HG02943 (cell line): ENCODE measurements around the gene CARS1.
"Not testable (repeated sequence)": the region's sequence is repeated elsewhere in the genome, so short reads cannot be mapped to it uniquely, and the experiment has no call there.

Experiments
- ATAC-seq: cut with Tn5 transposase; IDR thresholded peaks from one replicate; pipeline ENCODE4 v1.9.1; 2021; ENCODE audit warnings: mild to moderate bottlenecking, low read depth, moderate library complexity; ENCODE audit not compliant: unreplicated experiment

Gene CARS1

DNA sequence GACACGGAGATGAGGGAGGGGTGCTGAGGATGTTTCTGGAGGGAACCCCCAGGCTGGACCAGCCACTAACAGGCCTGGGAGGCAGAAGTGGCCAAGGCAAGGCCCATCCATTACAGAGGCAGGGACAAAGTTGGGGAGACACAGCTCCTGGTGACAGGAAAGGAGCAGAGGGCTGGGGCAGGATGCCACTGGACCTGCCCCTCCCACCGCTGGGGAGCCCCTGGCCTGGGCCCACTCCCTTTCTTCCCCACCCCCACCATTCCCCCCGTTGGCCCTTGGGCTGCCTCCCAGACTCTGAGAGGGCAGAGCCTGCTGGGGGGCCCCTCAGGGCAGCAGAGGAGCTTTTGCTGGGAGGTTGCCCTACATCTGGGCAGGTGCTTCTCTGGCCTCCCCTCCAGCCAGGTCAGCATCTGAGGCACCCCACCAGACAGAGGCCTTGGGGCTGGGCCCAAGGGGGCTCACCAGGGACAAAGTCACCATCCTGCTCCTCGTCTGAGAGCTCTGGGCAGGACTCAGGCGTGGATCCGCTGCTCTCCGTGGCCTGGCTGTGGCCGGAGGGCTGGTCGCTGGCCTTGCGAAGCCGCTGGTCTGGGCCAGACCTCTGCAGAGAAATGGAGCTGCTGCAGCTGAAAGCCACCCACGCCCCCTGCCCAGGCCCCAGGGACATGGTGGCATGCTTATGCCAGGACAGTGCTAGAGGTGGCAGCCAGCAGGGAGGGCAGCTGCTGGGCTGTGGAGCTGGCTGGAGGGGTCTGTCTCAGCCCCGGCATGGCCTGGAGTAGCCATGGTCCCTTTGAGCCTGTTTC is 33.1 kb upstream of the CARS1 start:
- ATAC-seq: no peak

DNA sequence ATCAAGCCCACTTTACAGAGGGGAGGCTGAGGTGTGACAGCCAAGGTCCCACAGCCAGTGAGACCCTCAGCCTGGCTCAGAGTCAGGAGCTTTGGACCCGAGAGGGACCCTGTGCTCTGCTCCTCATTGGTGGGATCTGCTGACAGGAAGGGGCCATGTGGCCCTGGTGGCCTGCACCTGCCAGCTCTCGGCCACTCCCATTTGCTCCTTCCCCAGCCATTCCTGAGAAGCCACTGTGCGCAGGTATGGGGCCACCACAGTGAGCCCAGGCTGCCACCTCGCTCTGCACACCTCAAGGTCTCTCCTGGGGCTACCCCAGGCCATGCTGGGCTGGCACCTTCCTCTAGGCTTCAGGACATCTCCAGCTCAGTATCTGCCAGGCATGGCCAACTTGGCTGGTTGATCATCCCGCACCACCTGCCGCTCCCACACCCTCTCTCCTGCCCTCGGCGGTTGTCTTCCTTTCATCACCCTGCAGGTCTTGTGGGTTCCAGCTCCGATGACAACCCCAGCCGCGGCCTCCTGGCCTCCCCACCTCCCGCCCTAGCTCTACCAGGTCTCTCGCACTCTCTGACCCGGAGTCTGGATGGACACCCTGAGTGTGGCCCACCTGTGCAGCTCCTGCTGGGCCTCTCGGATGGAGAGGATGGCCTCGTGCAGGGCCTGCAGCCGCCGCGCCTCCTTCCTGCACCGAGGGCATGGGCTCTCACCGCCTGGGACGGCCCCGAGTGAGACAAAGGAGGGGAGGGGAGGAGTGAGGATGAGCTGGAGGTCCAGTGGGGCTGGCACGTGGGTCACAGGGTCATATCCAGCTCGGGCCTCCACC is 32.2 kb upstream of the CARS1 start:
- no peak for ATAC-seq

DNA sequence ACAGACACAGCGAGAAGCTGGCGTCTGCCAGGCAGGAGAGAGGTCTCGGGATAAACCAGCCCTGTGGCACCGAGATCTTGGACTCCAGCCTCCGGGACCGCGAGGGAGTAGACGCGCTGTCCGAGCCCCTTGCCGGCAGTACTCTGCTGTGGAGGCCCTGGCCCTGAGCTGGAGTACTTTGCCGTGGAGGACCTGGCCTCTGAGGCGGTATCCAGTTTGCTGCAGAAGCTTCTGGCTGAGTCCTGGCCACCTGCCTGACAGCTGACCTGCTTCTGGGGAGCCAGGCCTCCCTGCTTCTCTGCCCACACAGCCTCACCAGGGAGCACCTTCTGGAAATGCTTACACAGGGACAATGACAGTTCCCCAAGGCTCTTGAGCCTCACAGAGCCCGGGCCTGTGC is 31.6 kb upstream of the CARS1 start:
- ATAC-seq: no peak

DNA sequence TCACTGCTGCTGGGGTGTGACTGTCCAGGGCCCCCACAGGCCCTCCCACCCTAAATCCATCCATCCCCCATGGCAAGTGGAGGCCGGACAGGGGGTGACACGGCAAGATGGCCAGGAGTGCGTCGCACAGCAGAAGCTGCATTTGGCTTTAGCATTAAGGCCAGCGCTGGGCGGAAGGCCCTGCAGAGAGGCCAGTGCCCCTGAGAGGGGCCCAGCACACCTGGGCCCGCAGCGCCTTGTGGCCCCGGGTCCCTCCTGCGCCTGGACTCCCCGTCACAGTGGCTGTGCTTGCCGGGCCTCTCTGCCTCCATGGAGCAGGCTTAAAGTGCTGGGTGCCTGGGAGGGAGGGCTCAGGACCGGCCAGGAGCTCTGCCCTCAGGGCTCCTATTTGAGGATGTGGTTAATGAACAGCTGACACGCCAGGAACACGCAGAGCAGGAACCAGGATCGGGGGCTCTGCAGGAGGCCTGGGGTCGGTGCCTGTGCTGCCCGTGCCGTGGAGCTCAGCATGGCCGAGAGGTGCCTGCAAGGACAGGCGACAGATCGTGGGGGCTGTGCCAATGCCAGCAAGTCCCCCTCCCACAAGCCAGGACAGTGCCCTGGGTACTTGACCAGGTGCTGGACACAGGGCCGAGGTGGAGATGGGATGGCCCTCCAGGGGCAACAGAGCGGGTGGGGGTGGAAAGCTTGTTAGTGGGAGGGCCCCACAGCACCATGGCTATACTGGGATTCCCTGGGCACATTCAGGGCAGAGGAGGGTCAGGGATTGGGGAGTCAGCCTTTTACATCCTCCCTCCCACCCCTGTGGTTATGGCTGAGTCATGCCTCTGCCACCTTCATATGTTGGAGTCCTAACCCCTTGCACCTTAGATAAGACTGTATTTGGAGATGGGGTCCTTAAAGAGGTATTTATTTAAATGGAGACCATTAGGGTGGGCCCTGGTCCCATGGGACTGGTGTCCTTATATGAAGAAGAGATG is 30.9 kb upstream of the CARS1 start:
- no peak for ATAC-seq

DNA sequence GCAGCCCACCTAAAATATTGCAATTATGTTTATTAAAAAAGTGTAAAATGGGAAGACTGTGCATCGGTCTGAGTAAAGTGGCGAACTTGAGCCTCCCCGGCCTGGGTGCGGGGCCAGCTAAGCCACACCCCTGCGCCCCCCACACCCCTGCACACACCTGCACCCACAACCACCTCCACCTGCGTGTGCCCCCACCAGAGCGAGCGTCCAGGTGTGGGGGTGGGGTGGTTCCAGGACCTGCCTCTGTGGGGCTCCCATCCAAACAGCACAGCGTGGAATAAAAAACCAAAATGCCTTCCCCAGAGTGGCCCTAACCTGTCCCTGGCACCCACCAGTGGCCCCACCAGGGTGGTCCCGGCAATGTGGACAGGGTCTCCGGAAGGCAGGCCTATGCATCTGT is 30.1 kb upstream of the CARS1 start:
- no peak for ATAC-seq

DNA sequence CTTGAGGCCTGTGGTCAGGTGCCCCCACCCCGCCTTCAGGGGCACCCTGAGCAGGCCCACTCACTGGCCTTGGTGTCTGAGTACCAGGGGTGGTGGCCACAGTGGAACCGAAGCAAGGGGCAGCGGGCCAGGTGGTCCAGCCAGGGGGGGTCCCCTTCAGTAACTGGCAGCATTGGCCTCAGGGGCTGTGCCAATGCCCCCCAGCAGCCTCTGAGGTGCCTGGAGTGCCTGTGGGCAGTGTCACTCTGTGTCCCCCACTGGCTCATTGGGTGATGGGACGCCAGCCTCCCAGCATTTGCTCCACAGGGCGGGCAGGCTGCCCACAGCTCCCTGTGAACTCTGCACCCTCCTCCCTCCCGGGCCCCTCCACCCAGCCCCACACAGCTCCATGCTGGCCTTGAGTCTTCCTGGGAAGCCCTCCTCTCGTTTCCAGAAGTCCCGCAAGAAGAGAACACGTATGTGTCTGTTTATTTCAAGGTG is 29.5 kb upstream of the CARS1 start:
- ATAC-seq: no peak

DNA sequence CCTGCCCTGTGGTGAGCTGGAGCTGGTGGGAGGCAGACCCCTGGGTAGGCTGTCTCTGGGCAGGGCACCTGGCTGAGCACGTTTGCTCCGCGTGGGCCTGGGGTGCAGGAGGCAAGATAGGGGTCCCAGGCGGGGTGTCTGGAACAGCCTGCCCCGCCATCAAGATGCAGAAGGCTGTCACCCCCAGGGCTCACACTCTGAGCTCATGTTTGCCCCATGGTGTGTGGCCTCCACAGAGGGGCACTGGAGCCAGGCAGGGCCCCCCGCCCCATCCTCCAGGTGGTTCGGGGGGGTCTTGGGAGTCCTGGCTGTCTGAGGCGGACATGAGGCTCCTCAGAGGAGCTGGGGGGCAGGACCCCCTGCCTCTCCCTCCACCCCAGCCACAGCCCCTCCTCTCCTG is 28.9 kb upstream of the CARS1 start:
- ATAC-seq: no peak

DNA sequence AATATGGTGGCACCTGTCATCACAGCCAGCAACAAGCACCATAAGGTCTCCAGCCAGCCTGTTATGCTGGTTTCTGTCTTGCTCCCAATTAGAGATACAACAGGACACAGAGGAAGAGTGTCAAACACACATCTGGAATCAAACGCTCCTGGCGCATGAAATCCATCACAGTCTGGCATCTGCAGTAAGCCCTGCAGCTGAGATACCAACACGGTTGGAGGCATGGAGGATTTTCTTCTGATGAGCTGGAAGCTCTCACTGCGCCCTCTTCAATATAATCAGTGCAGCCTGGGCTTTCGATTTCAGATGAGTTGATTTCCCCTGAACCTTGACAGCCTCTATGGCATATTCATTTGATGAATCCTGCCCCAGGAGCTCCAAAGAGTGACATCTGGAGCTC is 27.8 kb upstream of the CARS1 start:
- ATAC-seq: no peak

DNA sequence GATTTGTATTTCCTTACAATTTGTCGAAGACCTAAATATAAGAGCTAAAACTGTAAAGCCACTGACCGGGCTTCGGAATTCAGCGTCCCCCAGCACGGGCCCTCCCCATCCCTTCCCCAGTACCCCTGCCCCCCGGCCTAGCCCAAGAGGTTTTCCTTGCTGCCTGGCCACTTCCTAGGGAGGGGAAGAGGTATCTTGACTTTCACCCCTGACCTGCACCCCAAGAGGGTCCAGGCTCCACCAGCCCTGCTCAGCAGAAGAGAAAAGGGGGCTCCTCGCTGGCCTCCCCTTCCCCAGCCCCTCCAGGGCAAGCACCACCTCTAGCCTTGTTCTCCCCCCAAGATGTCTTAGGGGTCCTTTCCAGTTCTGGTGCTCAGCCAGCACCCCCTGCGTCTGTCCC is 26.1 kb upstream of the CARS1 start:
- ATAC-seq: no peak

DNA sequence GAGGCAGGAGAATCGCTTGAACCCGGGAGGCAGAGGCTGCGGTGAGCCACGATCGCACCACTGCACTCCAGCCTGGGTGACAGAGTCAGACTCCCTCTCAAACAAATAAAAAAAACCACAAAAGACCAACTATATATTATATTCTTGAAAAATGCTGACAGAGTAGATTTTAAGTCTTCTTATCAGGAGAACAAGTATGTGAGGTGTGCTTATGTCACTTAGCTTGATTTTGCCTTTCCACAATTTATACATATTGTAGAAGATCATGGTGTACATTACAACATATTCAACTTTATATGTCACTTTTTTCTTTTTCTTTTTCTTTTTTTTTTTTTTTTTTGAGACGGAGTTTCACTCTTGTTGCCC is 24.1 kb upstream of the CARS1 start:
- ATAC-seq: no peak

DNA sequence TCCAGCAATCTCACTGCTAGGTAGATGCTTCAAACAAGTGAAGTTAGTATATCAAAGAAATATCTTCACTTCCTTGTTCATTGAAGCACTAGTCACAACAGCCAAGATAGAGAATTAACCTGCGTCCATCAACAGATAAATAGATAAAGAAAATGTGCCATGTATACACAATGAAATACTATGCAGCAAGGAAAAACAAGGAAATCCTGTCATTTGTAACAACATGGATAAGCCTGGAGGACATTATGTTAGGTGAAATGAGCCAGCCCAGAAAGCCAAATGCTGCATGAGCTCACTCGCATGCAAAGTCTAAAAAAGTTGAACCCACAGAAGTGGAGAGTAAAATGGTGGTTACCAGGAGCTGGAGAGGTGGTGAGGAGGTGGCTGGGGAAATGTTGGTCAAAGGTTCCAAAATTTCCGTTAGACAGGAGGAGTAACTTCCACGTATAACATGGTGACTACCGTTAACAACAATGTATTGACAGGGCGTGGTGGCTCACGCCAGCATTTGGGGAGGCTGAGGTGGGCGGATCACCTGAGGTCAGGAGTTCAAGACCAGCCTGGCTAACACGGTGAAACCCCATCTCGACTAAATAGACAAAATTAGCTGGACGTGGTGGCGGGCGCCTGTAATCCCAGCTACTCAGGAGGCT is 23.6 kb upstream of the CARS1 start:
- ATAC-seq: no peak

DNA sequence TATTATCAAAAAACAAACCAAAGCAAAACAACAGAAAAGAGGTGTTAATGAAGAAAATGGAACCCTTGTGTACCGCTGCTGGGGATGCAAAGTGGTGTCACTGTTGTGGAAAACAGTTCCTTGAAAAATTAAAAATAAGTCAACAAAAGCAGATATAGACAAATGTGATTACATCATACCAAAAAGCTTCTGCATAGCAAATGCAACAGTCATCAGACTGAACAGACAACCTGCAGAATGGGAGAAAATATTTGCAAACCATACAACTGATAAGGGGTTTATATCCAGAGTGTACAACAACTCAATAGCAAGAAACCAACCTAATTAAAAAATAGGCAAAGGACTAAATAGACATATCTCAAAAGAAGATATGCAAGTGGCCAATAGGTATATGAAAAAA is 22.9 kb upstream of the CARS1 start:
- ATAC-seq: no peak

DNA sequence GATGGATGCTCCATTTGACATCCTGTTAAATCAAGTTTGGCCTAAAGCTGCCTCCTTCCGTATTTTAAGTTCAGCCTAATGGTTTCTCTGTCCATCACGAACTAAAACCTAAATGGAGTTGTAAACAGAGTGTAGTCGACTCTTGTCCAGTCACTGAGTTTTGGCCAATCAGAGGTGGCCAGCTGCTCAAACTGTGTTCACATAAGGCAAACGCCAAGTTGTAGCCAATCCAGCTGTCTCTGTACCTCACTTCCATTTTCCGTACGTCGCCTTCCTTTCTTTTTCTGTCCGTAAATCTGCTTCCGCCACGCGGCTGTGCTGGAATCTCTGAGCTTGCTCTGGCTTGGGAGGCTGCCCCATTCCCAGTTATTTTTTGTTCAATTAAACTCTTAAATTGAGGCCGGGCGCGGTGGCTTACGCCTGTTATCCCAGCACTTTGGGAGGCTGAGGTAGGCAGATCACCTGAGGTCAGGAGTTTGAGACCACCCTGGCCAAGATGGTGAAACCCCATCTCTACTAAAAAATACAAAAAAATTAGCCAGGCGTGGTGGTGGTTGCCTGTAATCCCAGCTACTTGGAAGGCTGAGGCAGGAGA is 20.7 kb upstream of the CARS1 start:
- ATAC-seq: no peak

DNA sequence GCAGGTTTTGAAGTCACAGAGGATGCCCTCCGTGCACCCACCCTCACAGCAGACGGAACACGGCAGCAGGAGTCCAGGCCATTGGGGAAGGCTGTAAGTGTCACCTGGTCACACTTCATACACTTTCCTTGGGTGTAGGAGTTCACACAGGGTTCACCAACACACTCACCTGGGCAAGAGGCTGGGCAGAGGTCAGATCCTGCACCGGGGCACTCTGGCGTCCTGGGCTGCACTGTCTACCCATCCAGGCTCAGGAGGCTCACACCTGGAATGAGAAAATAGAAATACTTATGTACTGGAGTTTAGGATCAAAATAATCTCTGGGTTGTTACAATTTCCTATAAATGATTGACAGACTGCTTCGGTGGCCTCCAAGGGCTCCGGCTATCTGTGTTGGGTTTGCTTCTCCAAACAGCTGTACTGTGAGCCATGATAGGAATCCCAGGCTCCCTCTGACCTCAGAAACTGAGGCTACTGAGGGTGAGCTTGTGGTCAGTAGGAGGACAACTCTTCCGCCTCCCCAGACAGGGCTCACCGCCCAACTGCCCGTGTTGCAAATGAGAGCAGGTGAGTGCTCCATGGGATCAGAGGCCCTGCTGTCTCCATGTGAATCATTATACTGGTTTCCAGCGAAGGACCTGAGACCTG is 20.1 kb upstream of the CARS1 start:
- no peak for ATAC-seq

DNA sequence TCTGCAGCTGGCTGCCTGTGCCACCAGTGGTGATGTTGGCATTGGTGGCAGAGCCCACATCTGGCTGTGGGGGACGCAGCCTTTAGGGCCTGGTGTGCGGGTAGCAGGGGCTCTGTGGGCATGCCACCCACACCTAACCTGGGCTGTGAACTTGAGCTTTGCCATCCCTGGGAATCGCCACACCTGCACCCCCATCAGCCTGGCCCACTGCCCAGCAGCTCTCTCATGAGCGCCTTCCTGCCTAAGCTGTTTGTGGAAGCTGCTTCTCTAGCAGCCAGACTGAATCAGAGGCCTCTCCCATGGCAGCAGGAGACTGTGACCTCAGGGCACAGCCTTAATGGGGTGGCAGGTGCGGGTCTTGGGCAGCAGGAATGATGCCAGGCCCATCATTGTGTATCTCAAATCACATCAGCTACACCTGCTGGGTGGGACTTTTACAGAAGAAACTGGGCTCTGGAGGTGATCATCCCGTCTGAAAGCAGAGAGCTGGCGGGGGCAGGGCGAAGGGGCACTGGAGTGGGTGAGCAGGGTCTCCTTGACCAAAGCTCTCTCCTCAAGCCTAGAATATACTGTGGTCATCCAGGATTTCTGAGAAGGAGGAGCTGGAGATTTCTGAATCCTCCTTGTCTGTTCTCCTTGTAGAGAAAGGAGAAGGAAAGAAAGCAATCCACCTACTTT is 17.8 kb upstream of the CARS1 start:
- ATAC-seq: no peak

DNA sequence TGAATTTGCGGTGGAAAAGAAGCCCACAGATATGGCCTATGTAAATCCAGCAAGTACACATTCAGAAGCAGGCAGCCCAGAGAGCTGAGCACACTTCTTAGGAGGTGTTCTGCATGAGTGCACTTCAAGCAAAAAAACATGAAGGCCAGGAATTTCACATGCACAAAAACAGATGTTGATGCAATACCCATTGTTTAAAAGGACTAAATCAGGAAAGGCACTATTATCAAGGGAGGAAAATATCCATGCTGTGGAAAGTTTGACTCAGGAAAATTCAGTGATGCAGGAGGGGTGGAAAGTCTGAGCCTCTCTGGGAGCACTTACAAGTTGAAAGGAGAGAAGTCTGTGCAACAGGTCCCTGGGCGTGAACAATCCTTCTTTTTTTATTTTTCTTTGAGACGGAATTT is 15.8 kb upstream of the CARS1 start:
- ATAC-seq: no peak

DNA sequence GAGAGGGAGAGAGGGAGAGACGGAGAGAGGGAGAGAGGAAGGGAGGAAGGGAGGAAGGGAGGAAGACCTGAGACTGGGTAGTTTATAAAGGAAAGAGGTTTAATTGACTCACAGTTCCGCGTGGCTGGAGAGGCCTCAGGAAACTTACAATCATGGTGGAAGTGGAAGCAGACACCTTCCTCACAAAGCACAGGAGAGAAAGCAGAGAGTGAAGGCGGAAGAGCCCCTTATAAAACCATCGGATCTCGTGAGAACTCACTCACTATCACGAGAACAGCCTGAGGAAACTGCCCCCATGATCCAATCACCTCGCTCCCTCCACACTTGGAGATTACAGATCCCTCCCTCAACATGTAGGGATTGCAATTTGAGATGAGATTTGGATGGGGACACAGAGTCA is 12.2 kb upstream of the CARS1 start:
- ATAC-seq: no peak

DNA sequence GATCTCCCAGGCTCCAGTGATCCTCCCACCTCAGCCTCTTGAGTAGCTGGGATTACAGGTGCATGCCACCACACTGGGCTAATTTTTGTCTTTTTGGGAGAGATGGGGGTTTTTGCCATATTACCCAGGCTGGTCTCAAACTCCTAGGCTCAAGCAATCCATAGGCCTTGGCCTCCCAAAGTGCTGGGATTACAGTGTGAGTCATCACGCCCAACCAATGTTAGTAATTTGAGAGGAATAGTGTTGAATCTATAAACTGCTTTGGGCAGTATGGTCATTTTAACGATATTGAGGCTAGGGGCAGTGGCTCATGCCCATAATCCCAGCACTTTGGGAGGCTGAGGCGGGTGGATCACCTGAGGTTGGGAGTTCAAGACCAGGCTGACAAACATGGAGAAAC is 9.1 kb upstream of the CARS1 start:
- not testable (repeated sequence) for ATAC-seq

DNA sequence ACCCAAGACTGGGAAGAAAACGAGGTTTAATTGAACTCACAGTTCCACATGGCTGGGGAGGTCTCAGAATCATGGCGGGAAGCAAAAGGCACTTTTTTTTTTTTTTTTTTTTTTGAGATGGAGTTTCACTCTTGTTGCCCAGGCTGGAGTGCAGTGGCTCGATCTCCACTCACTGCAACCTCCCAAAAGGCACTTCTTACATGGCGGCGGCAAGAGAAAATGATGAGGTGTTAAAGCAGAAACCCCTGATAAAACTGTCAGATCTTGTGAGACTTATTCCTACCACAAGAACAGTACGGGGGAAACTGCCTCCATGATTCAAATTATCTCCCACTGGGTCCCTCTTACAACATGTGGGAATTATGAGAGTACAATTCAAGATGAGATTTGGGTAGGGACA is 7.5 kb upstream of the CARS1 start:
- not testable (repeated sequence) for ATAC-seq
